GM18951 (cell line): Measurements from ENCODE around the gene RRH.
"Not testable (repeated sequence)": the region's sequence is repeated elsewhere in the genome, so short reads cannot be mapped to it uniquely, and the experiment has no call there.

Experiments
- POLR2A ChIP-seq: IDR thresholded peaks from 4 replicates; pipeline ENCODE4 v1.6.1; 2011; ENCODE audit warnings: mild to moderate bottlenecking; ENCODE audit not compliant: insufficient read length, insufficient read depth; ENCODE audit errors: extremely low read depth
- in situ Hi-C: fragments of 300-500 bp; cut with MboI; formaldehyde crosslinking; loops from one replicate; pipeline ENCODE4 v1.12.0; 2022; ENCODE audit warnings: low sequenced_read_pairs, mixed read lengths, inconsistent platforms; ENCODE audit not compliant: unreplicated experiment

RRH gene

GRCh38 chr4:109815151-109816081 is 12.4 kb upstream of the RRH start, which contains the start of gene GAR1:
TSS of gene GAR1 (plus strand) at chr4:109815762. CDS start at chr4:109816165, 403 bp downstream.
- peak; percentile 68 for TF ChIP-seq POLR2A
- in situ Hi-C loops, result no loop called here

- in situ Hi-C loops, result no loop called here
- TF ChIP-seq POLR2A, result no peak
Measured at GRCh38 chr4:109816082-109816442, 11.7 kb upstream of the RRH start.

GRCh38 chr4:109816894-109817293 is 10.9 kb upstream of the RRH start:
- in situ Hi-C loops, result no loop called here
- TF ChIP-seq POLR2A, result no peak

GRCh38 chr4:109818268-109818667 is 9.5 kb upstream of the RRH start:
- no peak for TF ChIP-seq POLR2A
- in situ Hi-C loops, result no loop called here

DNA sequence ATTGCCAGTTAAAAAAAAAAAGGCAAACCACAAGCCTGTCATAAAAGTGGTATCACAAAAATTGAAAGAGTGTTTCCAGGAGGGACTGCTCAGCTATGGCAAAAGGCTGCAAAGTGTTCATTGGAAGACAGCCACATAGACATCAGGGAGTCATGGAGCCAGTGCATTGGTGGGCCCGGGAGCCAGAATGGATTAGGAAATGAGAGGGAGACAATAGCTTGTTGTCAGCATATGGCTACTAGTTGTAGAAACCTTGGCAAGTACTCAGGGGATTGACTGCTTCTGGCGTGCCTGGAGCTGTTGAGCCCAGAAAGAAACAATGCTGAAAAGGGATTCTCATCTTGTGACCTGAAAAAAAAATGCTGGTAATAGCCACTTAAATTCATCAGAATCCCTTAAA is 7.2 kb upstream of the RRH start:
- no peak for TF ChIP-seq POLR2A
- in situ Hi-C loops, result no loop called here

- in situ Hi-C loops, result no loop called here
- no peak for TF ChIP-seq POLR2A
Measured at GRCh38 chr4:109821185-109821584, 6.6 kb upstream of the RRH start.

GRCh38 chr4:109826719-109827118 is 1.1 kb upstream of the RRH start:
- in situ Hi-C loops, result no loop called here
- no peak for TF ChIP-seq POLR2A

GRCh38 chr4:109833756-109834155 is 6.0 kb downstream of the RRH start:
- in situ Hi-C loops, result no loop called here
- no peak for TF ChIP-seq POLR2A

DNA sequence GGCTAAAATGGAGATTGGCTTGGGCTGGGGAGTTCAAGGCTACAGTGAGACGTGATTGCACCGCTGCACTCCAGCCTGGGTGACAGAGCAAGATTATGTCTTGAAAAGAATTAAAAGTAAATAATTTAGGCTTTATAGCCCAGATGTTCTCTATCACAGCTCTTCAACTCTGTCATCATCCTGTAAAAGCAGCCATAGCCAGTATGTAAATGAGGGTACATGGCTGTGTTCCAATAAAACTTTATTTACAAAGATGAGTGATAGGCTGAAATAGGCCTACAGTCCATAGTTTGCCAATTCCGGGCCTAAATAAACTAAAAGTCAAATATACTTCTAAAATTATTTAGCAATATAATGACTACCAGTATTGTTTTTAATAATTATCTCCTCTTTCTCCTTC is 9.2 kb downstream of the RRH start:
- no peak for TF ChIP-seq POLR2A
- in situ Hi-C loops, result no loop called here

DNA sequence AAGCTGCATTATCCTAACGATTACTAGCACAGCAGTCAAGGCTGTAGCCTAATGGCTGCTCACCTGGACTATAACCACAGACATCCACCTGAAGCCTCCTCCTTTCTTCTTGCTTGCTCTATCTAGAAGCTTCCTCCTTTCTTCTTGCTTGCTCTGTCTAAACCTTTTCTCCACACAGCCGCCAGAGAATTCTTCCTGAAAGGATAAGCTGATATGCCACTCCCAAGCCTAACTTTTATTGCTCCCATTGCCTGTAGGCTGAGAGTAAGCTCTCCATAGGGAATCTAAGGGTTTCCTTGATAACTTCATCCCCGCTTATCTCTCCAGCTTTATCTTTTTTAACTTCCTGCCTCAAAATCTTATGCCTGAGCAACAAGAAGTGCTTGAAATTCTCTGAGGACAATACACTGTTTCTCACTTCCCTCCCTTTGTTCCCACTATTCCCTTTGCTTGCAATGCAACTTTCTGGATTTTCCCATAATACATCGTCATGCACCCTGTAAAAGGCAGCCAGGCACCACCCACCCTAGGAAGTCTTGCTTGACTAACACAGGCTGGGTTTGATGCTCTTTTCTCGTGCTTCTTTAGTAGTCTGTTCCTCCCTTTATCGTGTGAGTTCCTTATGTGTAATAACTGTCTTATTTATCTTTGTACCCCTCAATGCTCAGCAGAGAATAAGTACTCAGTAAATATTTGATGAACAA is 18.8 kb downstream of the RRH start:
- in situ Hi-C loops, result no loop called here
- TF ChIP-seq POLR2A, result no peak

DNA sequence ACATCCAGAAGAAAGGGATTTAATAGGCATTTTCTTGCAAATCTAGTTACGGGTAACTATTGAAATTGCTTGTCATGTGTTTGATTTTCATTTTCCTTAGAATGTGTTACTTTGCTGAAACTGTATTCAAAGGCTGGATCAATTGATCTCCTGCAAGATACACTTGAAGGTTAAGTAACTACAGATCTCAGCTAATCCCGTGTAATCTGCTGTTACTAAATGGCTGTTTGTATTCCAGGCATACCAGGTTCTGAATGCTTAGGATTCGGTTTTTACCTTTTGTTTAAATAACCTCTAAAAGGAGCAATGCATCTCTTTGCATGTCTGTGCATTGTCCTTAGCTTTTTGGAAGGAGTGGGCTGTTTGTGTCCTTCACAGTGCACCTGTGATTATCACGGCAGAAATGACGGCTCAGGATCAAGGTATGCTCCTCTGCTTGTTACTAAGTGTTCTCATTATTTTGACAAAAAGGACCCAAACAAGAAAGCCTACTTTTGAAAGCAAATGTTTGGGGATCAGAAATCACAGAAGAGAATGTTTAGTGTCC is 20.2 kb downstream of the RRH start, which contains the start of gene LRIT3:
Gene LRIT3 (plus strand): TSS at position 212 of the 547 bp plus-strand sequence. CDS start 95 bp downstream, at position 307.
- in situ Hi-C loops, result no loop called here
- TF ChIP-seq POLR2A, result no peak

DNA sequence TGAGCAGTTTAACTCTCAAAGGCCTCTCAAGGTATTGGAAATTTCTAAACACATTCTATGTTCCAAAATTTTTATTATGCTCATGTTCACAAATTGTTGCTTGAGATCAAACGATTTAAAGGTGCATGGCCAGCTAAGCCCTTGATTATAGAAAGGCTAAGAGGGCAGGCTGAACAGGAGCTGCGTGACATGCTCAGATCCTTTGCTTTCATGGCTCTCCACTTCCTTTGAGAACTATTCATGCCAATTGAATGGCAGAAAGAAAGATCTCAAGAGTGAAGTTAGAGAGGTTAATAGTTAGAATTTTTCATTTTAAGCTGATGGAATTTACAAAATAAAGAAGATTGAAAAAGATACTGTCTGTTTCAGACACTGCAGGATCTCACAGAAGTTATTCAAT is 20.7 kb downstream of the RRH start:
- no peak for TF ChIP-seq POLR2A
- in situ Hi-C loops, result no loop called here

GRCh38 chr4:109850601-109851000 is 22.8 kb downstream of the RRH start:
- in situ Hi-C loops, result no loop called here
- no peak for TF ChIP-seq POLR2A

- in situ Hi-C loops, result not testable (repeated sequence)
Measured at GRCh38 chr4:109859426-109860300, 31.9 kb downstream of the RRH start.
